GM23248 (cell line): Measurements from ENCODE around the gene TMEM43. TPM values are rescaled to one million over a fixed set of nuclear protein-coding genes. Genes with fewer than 3 reads are reported as not detected.

Experiments used
- DNase-seq: peaks from one replicate; pipeline ENCODE4 v3.0.0-alpha.2; 2015
- H2AFZ ChIP-seq: fragments of 200-600 bp; sonication (generic); 2 replicates; pipeline ENCODE4 v1.6.1; 2016; ENCODE audit warnings: antibody characterized with exemption
- H3F3A ChIP-seq: fragments of 200-600 bp; sonication (generic); 2 replicates; pipeline ENCODE4 v1.6.1; 2016; ENCODE audit warnings: mild to moderate bottlenecking, antibody characterized with exemption, mixed run types; ENCODE audit not compliant: insufficient read depth
- H3K27ac ChIP-seq: fragments of 200-600 bp; sonication (generic); 2 replicates; pipeline ENCODE4 v1.5.1; 2016; ENCODE audit warnings: mild to moderate bottlenecking
- H3K27me3 ChIP-seq: fragments of 200-600 bp; sonication (generic); replicated peaks from 2 replicates; pipeline ENCODE4 v1.6.1; 2016; ENCODE audit warnings: mild to moderate bottlenecking; ENCODE audit not compliant: insufficient read depth
- H3K36me3 ChIP-seq: fragments of 200-600 bp; sonication (generic); 2 replicates; pipeline ENCODE4 v1.6.1; 2016; ENCODE audit warnings: low read depth, mild to moderate bottlenecking
- H3K4me1 ChIP-seq: fragments of 200-600 bp; sonication (generic); 2 replicates; pipeline ENCODE4 v1.6.1; 2016; ENCODE audit warnings: mild to moderate bottlenecking; ENCODE audit not compliant: insufficient read depth
- H3K4me2 ChIP-seq: fragments of 200-600 bp; sonication (generic); one replicate; pipeline ENCODE4 v1.6.1; 2016; ENCODE audit warnings: mild to moderate bottlenecking; ENCODE audit not compliant: unreplicated experiment
- H3K4me3 ChIP-seq: fragments of 200-600 bp; sonication (generic); 2 replicates; pipeline ENCODE4 v1.5.1; 2016; ENCODE audit warnings: mild to moderate bottlenecking
- H3K79me2 ChIP-seq: fragments of 200-600 bp; sonication (generic); 2 replicates; pipeline ENCODE4 v1.6.1; 2016; ENCODE audit warnings: mild to moderate bottlenecking; ENCODE audit not compliant: insufficient read depth
- H3K9ac ChIP-seq: fragments of 200-600 bp; sonication (generic); 2 replicates; pipeline ENCODE4 v1.6.1; 2016; ENCODE audit warnings: mild to moderate bottlenecking
- H3K9me2 ChIP-seq: fragments of 200-600 bp; sonication (generic); 2 replicates; pipeline ENCODE4 v1.6.1; 2016; ENCODE audit warnings: mixed run types, mild to moderate bottlenecking, moderate library complexity; ENCODE audit not compliant: insufficient read depth
- H3K9me3 ChIP-seq: fragments of 200-600 bp; sonication (generic); one replicate; pipeline ENCODE4 v1.6.1; 2017; ENCODE audit warnings: low read depth
- H4K20me1 ChIP-seq: fragments of 200-600 bp; sonication (generic); 2 replicates; pipeline ENCODE4 v1.6.0; 2016; ENCODE audit not compliant: insufficient read depth
- EZH2 ChIP-seq: fragments of 200-600 bp; sonication (generic); IDR thresholded peaks from 2 replicates; pipeline ENCODE4 v1.6.1; 2018; ENCODE audit warnings: antibody characterized with exemption, mild to moderate bottlenecking; ENCODE audit not compliant: insufficient read depth, poor library complexity, severe bottlenecking
- EZH2phosphoT487 ChIP-seq: fragments of 200-600 bp; sonication (generic); IDR thresholded peaks from 2 replicates; pipeline ENCODE4 v1.6.1; 2018; ENCODE audit warnings: antibody characterized with exemption, moderate library complexity, mild to moderate bottlenecking, low read depth; ENCODE audit not compliant: insufficient read depth
- WGBS, 2 experiments: methylation state at CpG; one replicate each; pipeline ENCODE4 v1.1.6; 2015 to 2017; ENCODE audit warnings: low lambda C conversion rate in 2 of 2, low coverage in 1 of 2; ENCODE audit errors: missing lambda C conversion rate in 2 of 2; 5-methylcytosine and 5-hydroxymethylcytosine counted together
- in situ Hi-C: fragments of 300-500 bp; cut with MboI; formaldehyde crosslinking; loops from 2 replicates; pipeline ENCODE4 v1.15.0; 2020
- polyA plus RNA-seq: library from polyadenylated mRNA; unstranded; fragments of >200 nt; fragmentation: Nextera tagmentation; extraction: Ambion mirVana; gene quantifications from 2 replicates; pipeline ENCODE4 v1.2.1, GENCODE V29; 2016
- total RNA-seq: library from RNA; depleted of rRNA; stranded (reverse); fragments of >200 nt; shearing (Covaris generic); gene quantifications from 2 replicates; pipeline ENCODE4 v1.2.3, GENCODE V29; 2014

TMEM43 gene
- total and polyA plus RNA-seq, 2 experiments from 2014 or later, result 145 to 203 TPM

- H2AFZ ChIP-seq, result no peak overlapping the region
- peaks cover 68% of the 10 kb centered on the region for H3K79me2 ChIP-seq
- H3K4me2 ChIP-seq, result no peak overlapping the region
- no peaks in the 10 kb centered on the region for H3K27me3 ChIP-seq
- H3K9ac ChIP-seq, result no peak overlapping the region
- H3K4me3 ChIP-seq, result no peak overlapping the region
- no peak for TF ChIP-seq EZH2
- no peak for TF ChIP-seq EZH2phosphoT487
- no peak for DNase-seq
- H3K4me1 ChIP-seq, result peaks cover 17% of the 10 kb centered on the region
- no peaks in the 10 kb centered on the region for H3K9me2 ChIP-seq
- in situ Hi-C loops, result no loop called here
- H3F3A ChIP-seq, result peaks cover 11% of the 10 kb centered on the region
- no peak overlapping the region for H3K27ac ChIP-seq
- no peaks in the 10 kb centered on the region; the same call in 1 of the 2 replicates for H4K20me1 ChIP-seq
- H3K9me3 ChIP-seq, result no peaks in the 10 kb centered on the region
- H3K36me3 ChIP-seq, result peaks cover 52% of the 10 kb centered on the region
- WGBS, 2 experiments, result 97 to 98% methylated on average over 6 of the region's 6 CpGs
Measured at GRCh38 chr3:14129296-14129695, 4.4 kb downstream of the TMEM43 start.

DNA sequence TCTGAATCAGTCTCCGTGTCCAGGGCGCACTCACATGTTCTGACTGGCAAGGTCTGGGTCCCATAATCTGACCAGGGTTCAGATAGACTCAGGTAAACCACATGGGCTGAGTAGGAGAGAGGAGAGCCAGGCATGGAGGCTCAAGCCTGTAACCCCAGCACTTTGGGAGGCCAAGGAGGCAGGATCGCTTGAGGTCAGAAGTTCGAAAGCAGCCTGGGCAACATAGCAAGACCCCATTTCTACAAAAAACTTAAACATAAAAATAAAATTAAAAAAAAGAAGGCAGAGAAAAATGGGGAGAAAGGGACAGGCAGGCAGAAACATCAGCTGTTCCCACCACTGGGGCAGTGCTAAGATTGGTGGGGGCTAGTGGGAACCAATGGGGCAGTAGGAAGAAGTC, 5.4 kb downstream of the TMEM43 start:
- H3K4me3 ChIP-seq, result no peak overlapping the region
- no peaks in the 10 kb centered on the region; the same call in 1 of the 2 replicates for H4K20me1 ChIP-seq
- no peak overlapping the region for H3K4me2 ChIP-seq
- peaks cover 66% of the 10 kb centered on the region for H3K79me2 ChIP-seq
- TF ChIP-seq EZH2, result no peak
- no peaks in the 10 kb centered on the region for H3K9me3 ChIP-seq
- H3K27me3 ChIP-seq, result no peaks in the 10 kb centered on the region
- H3K9ac ChIP-seq, result no peak overlapping the region
- peaks cover 59% of the 10 kb centered on the region for H3K36me3 ChIP-seq
- no peak overlapping the region for H2AFZ ChIP-seq
- H3F3A ChIP-seq, result peaks cover 11% of the 10 kb centered on the region
- H3K27ac ChIP-seq, result no peak overlapping the region
- peaks cover 17% of the 10 kb centered on the region for H3K4me1 ChIP-seq
- no peaks in the 10 kb centered on the region for H3K9me2 ChIP-seq
- 98 to 100% methylated on average over 4 of the region's 4 CpGs for WGBS, 2 experiments
- DNase-seq, result no peak
- in situ Hi-C loops, result no loop called here

- no peak for TF ChIP-seq EZH2
- no peak for TF ChIP-seq EZH2phosphoT487
- in situ Hi-C loops, result no loop called here
- Histone ChIP-seq H3K4me2 (no peak overlapping the region), H3K27me3 (no peaks in the 10 kb centered on the region), H3K79me2 (peaks cover 66% of the 10 kb centered on the region), H2AFZ (no peak overlapping the region), H3K9ac (no peak overlapping the region), H4K20me1 (no peaks in the 10 kb centered on the region; the same call in 1 of the 2 replicates), H3K36me3 (peaks cover 64% of the 10 kb centered on the region), H3K27ac (no peak overlapping the region), H3K9me2 (no peaks in the 10 kb centered on the region), H3K4me3 (no peak overlapping the region), H3K4me1 (peaks cover 17% of the 10 kb centered on the region), H3K9me3 (no peaks in the 10 kb centered on the region), H3F3A (peaks cover 11% of the 10 kb centered on the region)
- 96 to 98% methylated on average over 12 of the region's 12 CpGs for WGBS, 2 experiments
- no peak for DNase-seq
Measured at GRCh38 chr3:14130707-14131106, 5.9 kb downstream of the TMEM43 start.

GRCh38 chr3:14131134-14131533, 6.3 kb downstream of the TMEM43 start:
- no peak overlapping the region for H3K4me3 ChIP-seq
- no peaks in the 10 kb centered on the region; the same call in 1 of the 2 replicates for H4K20me1 ChIP-seq
- TF ChIP-seq EZH2phosphoT487 (no peak), EZH2 (no peak)
- in situ Hi-C loops, result no loop called here
- H3K79me2 ChIP-seq, result peaks cover 63% of the 10 kb centered on the region
- H3K27me3 ChIP-seq, result no peaks in the 10 kb centered on the region
- peaks cover 15% of the 10 kb centered on the region for H3K4me1 ChIP-seq
- no peak overlapping the region for H2AFZ ChIP-seq
- no peak overlapping the region for H3K27ac ChIP-seq
- 77 to 79% methylated on average over 5 of the region's 5 CpGs for WGBS, 2 experiments
- H3K9me2 ChIP-seq, result no peaks in the 10 kb centered on the region
- DNase-seq, result no peak
- H3F3A ChIP-seq, result peaks cover 8% of the 10 kb centered on the region
- no peak overlapping the region for H3K4me2 ChIP-seq
- H3K36me3 ChIP-seq, result peaks cover 68% of the 10 kb centered on the region
- H3K9ac ChIP-seq, result no peak overlapping the region
- H3K9me3 ChIP-seq, result no peaks in the 10 kb centered on the region

GRCh38 chr3:14132120-14132519, 7.3 kb downstream of the TMEM43 start:
- Histone ChIP-seq H3K27ac (no peak overlapping the region), H3K79me2 (peaks cover 53% of the 10 kb centered on the region), H3K4me3 (no peak overlapping the region), H3K9ac (no peak overlapping the region), H3F3A (no peaks in the 10 kb centered on the region; the same call in 1 of the 2 replicates), H3K4me2 (no peak overlapping the region), H3K4me1 (peaks cover 12% of the 10 kb centered on the region; the same call in 1 of the 2 replicates), H3K36me3 (peaks cover 71% of the 10 kb centered on the region), H3K9me3 (no peaks in the 10 kb centered on the region), H3K27me3 (no peaks in the 10 kb centered on the region), H2AFZ (no peak overlapping the region), H4K20me1 (no peaks in the 10 kb centered on the region; the same call in 1 of the 2 replicates), H3K9me2 (no peaks in the 10 kb centered on the region)
- TF ChIP-seq EZH2 (no peak), EZH2phosphoT487 (no peak)
- in situ Hi-C loops, result no loop called here
- no peak for DNase-seq
- WGBS, 2 experiments, result 87 to 91% methylated on average over 7 to 8 of the region's 8 CpGs
